Fibroblast of the conjunctiva (primary cell): ENCODE results near the gene LIG1.

Experiments used
- DNase-seq: peaks from one replicate; pipeline ENCODE4 v3.0.0-alpha.2; 2010; ENCODE audit warnings: low read depth

LIG1 gene

GRCh38 chr19:48181505-48181904, 11.4 kb upstream of the LIG1 start:
- no peak for DNase-seq

GRCh38 chr19:48176226-48176625, 6.1 kb upstream of the LIG1 start:
- no peak for DNase-seq

GRCh38 chr19:48175578-48175977, 5.4 kb upstream of the LIG1 start:
- DNase-seq, result no peak

GRCh38 chr19:48174445-48175030, 4.4 kb upstream of the LIG1 start:
- no peak for DNase-seq

- no peak for DNase-seq
These were observed 1.6 kb upstream of the LIG1 start for GRCh38 chr19:48171710-48172109.

- no peak for DNase-seq
These were observed 738 bp upstream of the LIG1 start for GRCh38 chr19:48170817-48171347.

- DNase-seq, result peak; percentile 23
These were observed 586 bp downstream of the LIG1 start for GRCh38 chr19:48169578-48169938.

GRCh38 chr19:48168689-48169088, 1.5 kb downstream of the LIG1 start:
- no peak for DNase-seq

GRCh38 chr19:48158210-48158790, 11.8 kb downstream of the LIG1 start:
- no peak for DNase-seq

- DNase-seq, result no peak
These were observed 16.1 kb downstream of the LIG1 start for GRCh38 chr19:48154003-48154402.

- DNase-seq, result peak; percentile 43
These were observed 17.6 kb downstream of the LIG1 start for GRCh38 chr19:48152551-48152950.

GRCh38 chr19:48149430-48149829, 20.7 kb downstream of the LIG1 start:
- no peak for DNase-seq

GRCh38 chr19:48148576-48148975, 21.6 kb downstream of the LIG1 start:
- no peak for DNase-seq

- no peak for DNase-seq
These were observed 22.5 kb downstream of the LIG1 start for GRCh38 chr19:48147597-48148175.

- no peak for DNase-seq
These were observed 31.1 kb downstream of the LIG1 start for GRCh38 chr19:48139053-48139452.

- no peak for DNase-seq
These were observed 32.7 kb downstream of the LIG1 start for GRCh38 chr19:48137411-48137810.

GRCh38 chr19:48136547-48136946, 33.6 kb downstream of the LIG1 start:
- no peak for DNase-seq

GRCh38 chr19:48135411-48135810, 34.7 kb downstream of the LIG1 start:
- no peak for DNase-seq

- DNase-seq, result no peak
These were observed 37.0 kb downstream of the LIG1 start for GRCh38 chr19:48133094-48133493.

- no peak for DNase-seq
These were observed 42.6 kb downstream of the LIG1 start for GRCh38 chr19:48127561-48127960.

GRCh38 chr19:48123907-48124651, 46.1 kb downstream of the LIG1 start:
- DNase-seq, result no peak

- no peak for DNase-seq
These were observed 47.7 kb downstream of the LIG1 start for GRCh38 chr19:48122421-48122820.

GRCh38 chr19:48121909-48122371, 48.2 kb downstream of the LIG1 start:
- no peak for DNase-seq
